Activated CD4-positive, CD25-positive, alpha-beta regulatory T cell treated with anti-CD3 and anti-CD28 coated beads, Interleukin-2, amount 50 U/mL, for 72 hours (primary cell): ENCODE data around the gene SLC6A7.

ENCODE experiments used
- DNase-seq: peaks from one replicate; pipeline ENCODE4 v3.0.0; 2021

Gene SLC6A7

DNA sequence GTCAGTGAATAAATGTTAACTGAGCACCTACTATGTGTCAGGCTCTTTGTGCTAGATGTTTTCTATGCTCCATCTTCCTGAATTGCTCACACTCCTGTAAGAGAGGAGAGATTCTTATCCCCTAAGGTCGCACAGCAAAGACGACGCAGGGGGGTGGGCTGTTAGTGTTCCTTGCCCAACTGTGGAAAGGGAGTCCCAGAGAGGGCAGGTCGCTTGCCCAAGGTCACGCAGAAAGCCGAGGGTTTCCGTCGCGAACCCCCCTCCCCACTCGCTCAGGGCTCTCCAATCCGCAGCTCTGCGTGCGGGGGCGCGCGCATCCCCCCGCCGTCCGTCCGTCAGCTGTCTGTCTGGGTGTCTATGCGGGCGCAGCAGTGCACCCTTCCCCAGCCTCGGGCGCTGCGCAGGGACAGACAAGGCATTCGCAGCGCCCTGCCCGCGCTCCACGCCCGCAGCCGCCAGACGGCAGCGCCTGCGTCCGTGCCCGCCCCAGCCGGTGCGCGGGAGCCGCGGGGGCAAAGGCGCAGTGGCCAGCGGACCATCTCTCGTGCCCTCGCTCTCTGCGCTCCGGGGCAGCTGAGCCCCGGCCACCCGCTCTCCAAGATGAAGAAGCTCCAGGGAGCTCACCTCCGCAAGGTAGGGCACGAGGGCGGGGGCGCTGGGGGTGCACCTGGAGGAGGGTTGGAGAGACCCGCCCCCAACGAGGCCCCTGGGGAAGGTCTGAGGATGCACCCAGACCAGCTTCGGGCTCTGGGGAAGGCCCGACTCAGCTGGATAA, at the start of gene SLC6A7:
SLC6A7 (plus strand) TSS at position 335 of the 775 bp plus-strand sequence; CDS start at position 601, 266 bp downstream.
- no peak for DNase-seq

DNA sequence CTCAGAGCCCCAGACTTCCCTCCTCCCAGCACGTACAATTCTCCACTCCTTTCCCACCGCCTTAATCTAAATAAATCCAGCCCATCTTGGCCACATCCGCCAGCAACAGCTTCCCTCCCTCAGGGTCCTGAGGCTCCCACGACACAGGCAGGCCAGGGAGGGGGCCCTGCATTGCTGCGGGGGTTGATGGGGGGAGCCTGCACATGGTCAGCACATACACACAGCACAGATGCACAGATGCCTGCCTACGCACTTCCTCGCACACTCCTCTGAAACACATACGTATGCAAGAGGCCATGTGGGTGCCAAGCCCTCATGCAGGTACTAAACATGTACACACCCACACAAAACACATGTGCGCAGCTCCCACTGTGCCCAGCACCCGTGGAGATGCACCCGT, 49.0 kb upstream of the SLC6A7 start:
- no peak for DNase-seq

DNA sequence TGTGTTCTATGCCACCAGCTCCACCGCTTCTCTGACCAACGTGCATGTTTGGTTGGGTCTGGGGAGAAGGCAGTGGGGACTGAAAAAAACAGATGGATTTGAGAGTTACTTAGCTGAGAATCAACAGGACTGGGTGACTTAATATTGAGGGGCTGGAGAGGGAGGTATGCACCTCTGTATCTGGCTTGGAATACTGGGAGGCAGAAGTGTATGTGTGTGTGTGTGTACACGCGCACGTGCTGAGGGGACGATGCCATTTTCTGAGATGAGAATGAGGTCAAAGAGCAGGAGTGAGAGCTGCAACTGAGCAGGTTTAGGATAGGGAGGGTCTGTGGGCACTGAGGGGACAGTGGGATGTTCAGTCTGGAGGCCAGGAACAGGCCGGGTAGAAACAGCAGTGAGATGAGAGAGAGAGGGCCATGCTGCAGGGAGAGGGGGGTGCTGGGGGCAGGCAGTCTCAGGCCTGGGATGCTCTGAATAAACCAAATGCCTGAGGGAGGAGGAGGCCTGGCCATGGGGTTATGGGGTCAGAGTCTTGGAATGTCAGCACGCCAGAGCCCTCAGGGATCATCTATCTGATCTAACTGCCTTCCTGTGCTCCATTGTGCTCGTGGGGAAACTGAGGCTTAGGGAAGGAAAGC, 48.2 kb upstream of the SLC6A7 start:
- DNase-seq = no peak

DNA sequence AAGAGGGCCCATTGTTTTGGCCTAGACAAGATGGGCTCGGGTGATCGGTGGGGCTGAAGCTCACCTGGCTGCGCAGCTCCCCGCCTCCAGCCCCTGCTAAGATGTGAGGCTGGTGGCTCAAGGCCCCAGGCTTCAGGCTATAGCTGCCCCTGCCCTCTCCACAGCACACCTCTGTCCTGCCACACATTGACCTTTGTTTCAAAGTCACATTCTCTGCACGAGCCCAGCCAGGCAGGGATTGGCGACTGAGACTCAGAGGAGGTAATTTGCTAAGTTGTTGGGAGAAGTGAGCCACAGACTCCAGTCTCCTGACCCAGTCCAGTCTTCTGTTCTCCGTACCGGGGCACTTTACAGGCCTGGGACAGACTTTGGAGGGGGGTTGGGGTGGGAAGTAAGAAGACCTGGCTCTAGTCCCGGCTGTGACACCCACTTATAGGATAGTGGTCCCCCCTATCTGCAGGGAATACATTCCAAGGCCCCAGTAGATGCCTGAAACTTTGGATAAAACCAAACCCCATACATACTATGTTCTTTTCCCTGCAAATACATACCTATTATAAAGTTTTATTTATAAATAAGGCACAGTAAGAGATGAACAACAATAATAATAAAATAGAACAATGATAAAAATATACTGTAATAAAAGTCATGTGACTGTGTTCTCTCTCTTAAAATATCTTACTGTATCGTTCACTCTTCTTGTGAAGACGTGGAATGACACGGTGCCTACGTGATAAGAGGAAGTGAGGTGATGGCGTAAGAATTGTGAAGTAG, 47.5 kb upstream of the SLC6A7 start:
- DNase-seq = no peak

- DNase-seq = no peak
Measured at GRCh38 chr5:150142959-150143349, 46.9 kb upstream of the SLC6A7 start.

- DNase-seq = no peak
Measured at GRCh38 chr5:150143350-150144245, 46.3 kb upstream of the SLC6A7 start.

DNA sequence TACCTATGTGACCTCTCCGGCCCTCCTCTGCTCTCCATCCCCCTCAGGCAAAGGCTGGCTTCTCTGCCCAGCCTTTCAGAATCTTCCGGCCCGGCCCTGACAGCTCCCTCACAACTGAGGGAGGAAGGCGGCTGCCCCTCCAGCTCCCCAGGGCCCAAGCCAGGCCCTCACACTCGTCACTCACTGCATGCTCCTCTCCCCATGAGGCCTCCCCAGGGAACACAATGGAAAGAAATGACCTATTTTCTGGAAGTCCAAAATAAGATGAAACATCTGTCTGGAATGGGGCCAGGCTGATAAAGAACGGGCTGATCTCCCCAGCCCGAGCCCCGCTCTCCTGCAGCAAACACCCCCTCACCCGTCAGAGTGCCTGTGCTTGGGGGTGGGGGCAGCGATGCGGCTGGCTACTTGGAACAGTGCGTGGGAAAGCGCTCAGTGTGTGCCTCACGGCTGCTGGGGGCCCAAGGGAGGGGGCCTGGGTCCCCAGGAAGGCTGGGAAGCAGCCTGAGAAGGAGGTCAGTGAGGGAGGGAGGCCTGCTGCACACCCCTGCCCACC, 45.5 kb upstream of the SLC6A7 start:
- DNase-seq = no peak

DNA sequence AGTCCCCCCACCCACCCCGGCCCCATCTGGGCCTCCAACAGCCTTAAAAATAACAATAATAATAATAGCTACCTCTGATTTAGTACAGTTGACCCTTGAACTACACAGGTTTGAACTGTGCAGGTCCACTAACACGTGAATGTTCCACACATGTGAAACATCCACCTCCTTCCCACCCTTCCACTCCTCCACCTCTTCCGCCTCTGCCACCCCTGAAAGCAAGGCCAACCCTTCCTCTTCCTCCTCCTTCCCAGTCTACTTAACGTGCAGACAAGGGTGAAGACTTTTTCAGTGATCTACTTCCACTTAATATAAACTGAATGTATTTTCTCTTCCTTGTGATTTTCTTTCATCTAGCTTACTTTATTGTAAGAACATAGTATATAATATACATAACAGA, 45.0 kb upstream of the SLC6A7 start:
- DNase-seq = no peak

DNA sequence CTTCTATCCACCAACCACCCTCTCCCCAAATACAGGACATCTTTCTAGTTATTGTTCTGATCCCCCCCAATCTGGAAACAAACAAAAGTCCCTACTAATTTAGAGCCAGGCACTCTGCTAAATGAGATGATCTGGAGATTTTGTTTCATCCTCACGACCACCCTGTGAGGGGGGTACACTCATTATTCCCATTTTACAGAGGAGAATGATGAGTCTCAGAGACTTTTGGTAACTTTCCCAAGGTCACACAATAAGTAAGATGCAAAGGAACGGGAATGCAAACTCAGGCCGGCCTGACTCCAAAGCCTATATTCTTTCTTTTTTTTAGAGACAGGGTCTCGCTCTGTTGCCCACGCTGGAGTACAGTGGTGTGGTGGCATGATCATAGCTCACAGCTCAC, 43.6 kb upstream of the SLC6A7 start:
- no peak for DNase-seq

- no peak for DNase-seq
Measured at GRCh38 chr5:150146862-150147601, 42.8 kb upstream of the SLC6A7 start.

DNA sequence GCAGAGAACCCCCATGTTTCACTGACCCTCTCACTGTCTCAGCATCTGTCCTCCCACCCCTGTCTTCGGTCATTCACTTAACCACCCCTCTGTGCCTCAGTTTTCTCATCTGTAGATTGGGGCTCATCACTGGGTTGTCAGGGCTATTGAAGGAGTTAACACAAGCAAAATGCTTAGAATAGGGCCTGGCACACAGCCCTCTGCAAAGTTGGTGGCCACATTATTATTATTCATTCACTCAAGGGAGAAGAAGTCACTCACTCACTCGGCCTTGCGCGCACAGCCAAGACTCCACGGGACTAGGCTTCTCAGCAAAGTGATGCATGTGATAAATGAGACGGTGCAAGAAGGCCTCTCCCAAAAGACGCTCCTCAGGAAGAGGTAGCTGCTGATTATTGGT, 42.2 kb upstream of the SLC6A7 start:
- DNase-seq = no peak

GRCh38 chr5:150148117-150148927, 41.5 kb upstream of the SLC6A7 start:
- DNase-seq = no peak

GRCh38 chr5:150149618-150150017, 40.2 kb upstream of the SLC6A7 start:
- DNase-seq = no peak

GRCh38 chr5:150152636-150153462, 37.0 kb upstream of the SLC6A7 start:
- DNase-seq = no peak

- no peak for DNase-seq
Measured at GRCh38 chr5:150153483-150153882, 36.4 kb upstream of the SLC6A7 start.

DNA sequence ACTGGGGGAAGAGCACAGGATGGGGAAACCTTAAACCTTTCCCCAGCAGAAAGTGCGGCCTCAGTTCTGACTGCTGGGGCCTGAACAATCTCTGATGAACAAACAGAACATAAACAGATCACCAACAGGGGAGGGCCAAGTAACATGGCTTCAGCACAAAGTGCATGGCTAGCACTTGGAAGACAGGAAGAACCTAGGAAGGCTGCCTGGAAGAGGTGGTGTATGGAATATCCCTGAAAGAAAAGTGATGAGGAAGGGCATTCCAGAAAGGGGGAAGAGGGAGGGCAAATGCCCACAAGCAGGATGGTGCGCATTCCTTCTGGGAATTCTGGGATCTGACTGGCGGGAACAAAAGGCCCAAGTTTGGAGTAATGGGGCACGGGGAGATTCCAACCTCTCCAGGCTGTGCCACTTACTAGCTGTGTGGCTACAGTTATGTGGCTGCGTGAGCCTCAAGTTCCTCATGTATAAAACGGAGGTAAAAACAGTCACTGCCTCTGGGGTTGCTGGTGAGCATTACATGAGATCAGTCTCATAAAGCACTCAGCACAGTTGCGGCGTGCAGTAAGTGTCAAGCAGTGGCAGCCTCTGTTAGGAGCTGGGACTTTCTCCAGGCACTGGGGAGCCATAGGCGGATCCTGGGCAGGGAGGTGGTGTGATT, 35.8 kb upstream of the SLC6A7 start:
- DNase-seq = no peak

GRCh38 chr5:150154618-150155128, 35.2 kb upstream of the SLC6A7 start:
- no peak for DNase-seq

DNA sequence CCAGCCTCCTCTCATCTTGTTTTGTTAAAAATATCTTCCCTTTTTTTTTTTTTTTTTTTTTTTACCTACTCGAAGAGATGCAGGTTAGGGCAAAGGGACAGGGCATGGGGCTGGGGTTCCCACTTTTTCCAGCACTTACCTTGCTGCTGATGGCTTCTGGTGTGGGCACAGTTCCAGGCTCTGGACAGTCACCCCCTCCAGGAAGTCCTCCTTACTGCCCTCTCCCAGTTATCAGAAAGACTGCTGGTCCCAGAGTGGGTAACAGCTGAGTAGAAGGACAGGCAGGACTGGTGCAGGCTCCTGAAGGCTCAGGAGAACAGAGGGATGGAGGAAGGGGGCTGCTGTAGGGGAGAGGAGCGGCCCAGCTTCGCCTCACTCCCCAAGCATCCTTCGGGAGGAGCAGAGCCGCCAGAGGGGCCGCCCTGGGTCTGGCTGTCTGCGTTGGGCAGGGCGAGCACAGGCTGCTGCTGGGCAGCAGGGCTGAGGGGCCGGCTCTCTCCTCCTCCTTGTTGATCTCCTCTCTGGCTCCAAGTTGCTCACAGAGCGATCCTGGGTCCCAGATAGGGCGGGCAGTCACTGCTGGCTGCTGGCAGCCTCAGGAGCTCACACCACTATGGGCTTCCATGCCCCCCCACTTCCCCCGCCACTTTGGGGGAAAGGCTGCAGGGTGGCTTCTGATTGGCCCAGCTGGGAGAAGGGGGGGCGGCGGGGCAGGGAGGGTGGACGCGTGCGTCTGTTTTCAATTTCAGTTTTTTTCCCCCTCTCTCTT, 34.4 kb upstream of the SLC6A7 start, which contains the start of gene PDGFRB:
PDGFRB (minus strand) TSS at position 588 of the 769 bp plus-strand sequence. CDS start 18,798 bp downstream, outside the sequence.
- no peak for DNase-seq
